GM18526 (cell line): Measurements from ENCODE around the gene H2BW2.
"Not testable (repeated sequence)": the region's sequence is repeated elsewhere in the genome, so short reads cannot be mapped to it uniquely, and the experiment has no call there.

Source experiments
- POLR2A ChIP-seq: IDR thresholded peaks from 3 replicates; pipeline ENCODE4 v1.6.1; 2011; ENCODE audit not compliant: insufficient read length; ENCODE audit errors: extremely low read depth

H2BW2 gene

DNA sequence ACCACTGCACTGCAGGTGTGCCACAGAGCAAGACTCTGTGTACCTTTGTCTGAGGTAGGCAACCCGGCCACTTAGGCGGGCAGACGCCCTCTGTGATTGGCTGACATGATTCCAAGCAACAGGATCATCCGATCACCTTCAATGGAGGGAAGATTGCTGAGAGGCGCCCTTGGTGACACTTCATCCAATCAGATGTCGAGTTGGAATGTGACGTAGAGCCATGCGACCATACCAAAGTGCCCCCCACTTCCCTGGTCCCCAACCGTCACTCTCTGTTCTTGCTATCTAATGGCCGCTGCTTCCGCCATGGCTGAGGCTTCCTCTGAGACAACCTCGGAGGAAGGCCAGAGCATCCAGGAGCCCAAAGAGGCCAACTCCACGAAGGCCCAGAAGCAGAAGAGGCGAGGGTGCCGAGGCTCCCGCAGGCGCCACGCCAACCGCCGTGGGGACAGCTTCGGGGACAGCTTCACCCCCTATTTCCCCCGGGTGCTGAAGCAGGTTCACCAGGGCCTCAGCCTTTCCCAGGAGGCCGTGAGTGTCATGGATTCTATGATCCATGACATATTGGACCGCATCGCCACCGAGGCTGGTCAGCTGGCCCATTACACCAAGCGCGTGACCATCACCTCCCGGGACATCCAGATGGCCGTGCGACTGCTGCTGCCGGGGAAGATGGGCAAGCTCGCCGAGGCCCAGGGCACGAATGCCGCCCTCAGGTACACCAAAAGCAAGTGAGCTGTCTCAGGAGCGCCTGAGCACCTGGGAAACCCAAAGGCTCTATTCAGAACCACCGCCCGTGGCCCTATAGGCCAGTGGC lies at the start of gene H2BW2:
TSS of gene H2BW2 (plus strand) at position 268 of the 817 bp plus-strand sequence. CDS start at position 307, 39 bp downstream.
- TF ChIP-seq POLR2A, result no peak

GRCh38 chrX:103999234-103999633 lies 40.5 kb upstream of the H2BW2 start:
- no peak for TF ChIP-seq POLR2A

DNA sequence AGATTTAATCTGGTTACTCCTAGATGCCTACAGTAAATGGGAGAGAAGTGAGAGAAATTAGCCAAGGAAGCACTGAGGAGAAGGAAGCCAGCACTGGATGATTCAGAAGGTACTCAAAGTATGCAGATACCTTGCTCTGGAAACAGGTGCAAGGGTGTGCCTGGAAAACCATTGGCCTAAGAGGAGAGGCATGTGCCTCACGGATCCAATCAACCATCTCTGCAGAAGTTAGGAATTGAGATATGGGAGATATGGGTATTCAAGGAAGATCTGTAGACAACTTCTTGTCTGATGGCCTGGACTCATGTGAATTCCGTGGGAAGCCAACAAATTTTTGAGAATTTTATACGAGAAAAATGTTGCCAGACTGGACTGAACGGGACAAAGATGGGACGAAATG lies 30.9 kb upstream of the H2BW2 start:
- TF ChIP-seq POLR2A, result no peak

GRCh38 chrX:104013158-104013557 lies 26.6 kb upstream of the H2BW2 start:
- no peak for TF ChIP-seq POLR2A

GRCh38 chrX:104013606-104014005 lies 26.1 kb upstream of the H2BW2 start, which contains the start of gene H2BW1:
TSS of gene H2BW1 (minus strand) at chrX:104013708. CDS start at chrX:104013576, 132 bp downstream.
- no peak for TF ChIP-seq POLR2A

DNA sequence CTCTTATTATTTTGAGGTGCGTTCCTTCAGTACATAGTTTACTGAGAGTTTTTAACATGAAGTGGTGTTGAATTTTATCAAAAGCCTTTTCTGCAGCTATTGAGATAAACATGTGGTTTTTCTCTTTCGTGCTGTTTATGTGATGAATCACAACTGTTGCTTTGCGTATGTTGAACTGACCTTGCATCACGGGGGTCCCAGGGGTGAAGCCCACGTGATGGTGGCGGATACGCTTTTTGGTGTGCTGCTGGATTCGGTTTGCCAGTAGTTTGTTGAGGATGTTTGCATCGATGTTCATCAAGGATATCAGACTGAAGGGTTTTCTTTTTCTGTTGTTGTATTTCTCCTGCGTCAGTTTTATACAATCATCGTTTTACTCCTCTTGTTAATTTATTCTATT lies 21.6 kb upstream of the H2BW2 start:
- TF ChIP-seq POLR2A, result no peak

DNA sequence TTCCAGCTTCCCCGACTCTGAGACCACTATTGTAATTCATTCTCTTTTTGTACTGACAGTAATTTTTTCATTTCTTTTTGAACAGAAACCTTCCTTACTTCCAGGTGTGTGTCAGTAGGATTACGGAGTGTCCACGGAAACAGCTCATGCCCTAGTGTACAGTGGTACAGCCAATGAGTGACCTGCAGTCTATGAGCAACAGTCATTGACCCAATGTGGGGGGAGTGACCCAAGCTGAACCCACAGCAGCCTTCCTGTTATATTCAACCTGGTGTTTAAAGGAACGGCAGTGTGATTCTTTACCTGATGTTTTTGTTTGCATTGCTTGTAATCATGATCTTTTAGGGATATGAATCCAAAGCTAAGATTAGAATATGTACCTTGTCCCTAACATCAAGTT lies 1.2 kb downstream of the H2BW2 start:
- no peak for TF ChIP-seq POLR2A

GRCh38 chrX:104045642-104046041 lies 5.9 kb downstream of the H2BW2 start:
- no peak for TF ChIP-seq POLR2A

- no peak for TF ChIP-seq POLR2A
These were observed 7.4 kb downstream of the H2BW2 start for GRCh38 chrX:104047171-104047570.

DNA sequence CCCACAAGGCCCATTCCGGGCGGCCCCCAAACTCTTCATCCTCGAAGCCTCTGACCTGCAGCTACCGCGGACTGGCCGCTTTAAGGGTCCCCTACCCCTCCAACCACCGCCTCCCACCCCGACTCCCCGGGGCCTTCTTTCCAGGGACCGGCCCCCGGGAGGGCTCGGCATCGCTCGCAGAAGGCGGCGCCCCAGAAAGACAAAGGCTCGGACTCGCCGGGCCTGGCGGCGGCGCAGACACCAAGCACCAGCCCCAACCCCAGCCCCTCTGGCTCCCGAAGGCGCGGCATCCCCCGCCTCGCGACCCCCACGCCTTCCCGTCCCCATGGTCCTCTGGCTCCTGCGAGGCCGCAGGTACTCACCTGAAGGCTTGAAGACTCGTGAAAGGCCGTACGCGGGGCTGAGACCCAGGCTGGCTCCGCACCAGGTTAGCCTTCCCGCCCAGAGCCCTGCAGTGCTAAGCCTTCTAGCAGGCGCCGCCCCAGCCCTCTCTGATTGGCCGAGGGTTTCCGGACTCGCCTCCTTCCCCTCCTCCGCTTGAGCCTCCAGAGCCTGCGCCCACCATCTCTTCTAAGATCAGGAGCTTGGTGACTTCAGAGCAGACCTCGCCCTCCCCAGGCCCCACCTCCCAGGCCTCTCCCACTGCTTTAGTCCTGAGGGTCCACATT lies 36.2 kb downstream of the H2BW2 start, which contains the start of gene TMSB15C:
TSS of gene TMSB15C (minus strand) at position 459 of the 668 bp plus-strand sequence.
- TF ChIP-seq POLR2A, result not testable (repeated sequence)

DNA sequence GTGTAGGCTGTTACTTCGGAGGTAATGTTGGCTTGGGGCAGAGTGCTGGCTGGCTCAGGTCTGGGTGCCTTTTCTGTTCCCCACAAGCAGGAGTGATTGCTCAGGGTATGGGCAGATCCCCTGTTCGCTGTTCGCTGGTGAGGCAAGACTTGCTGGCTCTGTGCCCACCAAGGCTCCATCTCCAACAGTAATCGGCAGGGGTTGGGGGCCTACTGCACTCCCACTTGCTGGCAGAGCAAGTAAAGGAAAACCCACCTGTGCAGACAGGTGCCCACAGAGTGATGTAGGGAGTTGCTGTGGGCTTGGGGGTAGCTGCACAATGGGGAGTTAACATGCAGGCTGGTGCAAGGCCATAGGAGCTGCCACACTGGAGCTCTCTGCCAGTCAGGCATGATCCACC lies 44.3 kb downstream of the H2BW2 start:
- no peak for TF ChIP-seq POLR2A

DNA sequence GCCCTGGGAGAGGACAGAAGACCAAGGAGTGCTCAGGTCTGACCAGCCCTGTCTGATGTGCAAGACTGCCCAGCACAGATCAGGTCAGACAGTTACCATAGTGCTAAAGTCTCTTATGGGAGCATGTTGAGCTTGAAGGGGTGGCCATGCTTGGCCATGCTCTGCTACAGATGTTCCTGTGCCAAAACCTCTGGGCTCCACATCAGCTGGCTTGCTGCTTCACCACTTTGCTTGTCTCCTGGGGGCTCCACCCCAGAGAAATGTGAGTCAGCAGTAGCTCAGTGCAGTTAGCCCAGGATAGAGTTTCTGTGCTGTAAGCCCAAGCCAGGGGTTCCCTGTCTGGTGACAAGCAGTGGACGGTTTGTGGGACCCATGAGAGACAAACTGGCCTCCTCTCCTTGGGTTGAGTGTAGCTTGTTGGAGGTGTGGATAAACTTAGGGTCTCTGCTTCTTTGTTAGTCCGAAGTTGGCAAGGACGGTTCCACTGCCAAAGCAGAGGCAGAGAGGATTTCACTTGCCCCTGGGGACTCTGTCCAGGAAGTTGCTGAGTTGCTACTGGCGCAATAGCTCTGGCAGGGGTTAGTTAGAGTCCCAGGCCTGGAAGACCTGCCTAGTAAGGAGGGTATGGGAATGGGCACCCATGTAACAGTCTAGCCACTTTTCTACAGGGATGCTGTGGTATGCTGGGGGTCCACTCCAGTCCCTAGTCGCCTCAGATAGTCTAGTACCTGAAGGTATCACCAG lies 45.0 kb downstream of the H2BW2 start:
- TF ChIP-seq POLR2A, result no peak

DNA sequence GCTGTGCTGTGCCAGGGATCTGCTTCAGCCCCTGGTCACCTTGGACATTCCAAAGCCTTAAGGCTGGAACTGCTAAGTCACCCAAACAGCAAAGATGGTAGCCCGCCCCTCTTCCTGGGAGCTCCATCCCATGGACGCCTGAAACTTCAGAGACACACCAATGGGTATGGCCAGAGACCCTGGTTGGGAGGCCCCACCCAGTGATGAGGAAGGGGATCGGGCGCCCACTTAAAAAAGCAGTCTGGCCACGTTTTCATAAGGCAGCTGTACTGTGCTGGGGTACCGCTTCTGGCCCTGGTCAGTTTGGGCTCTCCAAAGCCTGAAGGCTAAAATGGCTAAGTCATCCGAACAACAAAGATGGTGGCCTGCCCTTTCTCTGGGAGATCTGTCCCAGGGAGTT lies 45.7 kb downstream of the H2BW2 start:
- TF ChIP-seq POLR2A, result no peak

GRCh38 chrX:104085919-104086318 lies 46.2 kb downstream of the H2BW2 start:
- no peak for TF ChIP-seq POLR2A
